ENCODE data around the gene SMIM33.
A peak's percentile ranks its signal among the peaks of the same experiment; 100 is the strongest.
"Not testable (repeated sequence)": the region's sequence is repeated elsewhere in the genome, so short reads cannot be mapped to it uniquely, and the experiment has no call there.

SMIM33 gene

GRCh38 chr5:139512786-139513390, 42.1 kb downstream of the SMIM33 start:
- peak; percentile 24 for TF ChIP-seq CTCF (IDR thresholded peaks at IDR 0.05; ENCODE audit: low read depth, low read length, missing control alignments)
- no peak overlapping the region for H3K4me3 ChIP-seq (ENCODE audit: low read depth, low read length)
- no peak for DNase-seq (ENCODE audit: low read depth)

- not testable (repeated sequence) for H3K4me3 ChIP-seq (ENCODE audit: low read depth, low read length)
- peak; percentile 59 for DNase-seq (ENCODE audit: low read depth)
- peak; percentile 81 for TF ChIP-seq CTCF (IDR thresholded peaks at IDR 0.05; ENCODE audit: low read depth, low read length, missing control alignments)
These were observed 42.6 kb downstream of the SMIM33 start for GRCh38 chr5:139513434-139513833.

GRCh38 chr5:139513852-139514485, 43.2 kb downstream of the SMIM33 start:
- TF ChIP-seq CTCF (IDR thresholded peaks at IDR 0.05; ENCODE audit: low read depth, low read length, missing control alignments) = no peak
- DNase-seq (ENCODE audit: low read depth) = no peak
- H3K4me3 ChIP-seq (ENCODE audit: low read depth, low read length) = no peak overlapping the region

- H3K4me3 ChIP-seq (ENCODE audit: low read depth, low read length) = no peak overlapping the region
- no peak for TF ChIP-seq CTCF (IDR thresholded peaks at IDR 0.05; ENCODE audit: low read depth, low read length, missing control alignments)
These were observed 43.7 kb downstream of the SMIM33 start for GRCh38 chr5:139514486-139514856.

GRCh38 chr5:139517683-139518564, 47.1 kb downstream of the SMIM33 start:
- peak overlapping the region; percentile 75 for H3K4me3 ChIP-seq (ENCODE audit: low read depth, low read length)
- peak; percentile 95 for TF ChIP-seq CTCF (IDR thresholded peaks at IDR 0.05; ENCODE audit: low read depth, low read length, missing control alignments)
- DNase-seq (ENCODE audit: low read depth) = no peak

More at GRCh38 chr5:139514486-139514856, 43.7 kb downstream of the SMIM33 start:
- DNase-seq (ENCODE audit: low read depth) = no peak

Measured in GM12864 (cell line).